Liver (tissue), 9 donors: Measurements from ENCODE around the gene NDUFV2. TPM values are rescaled to one million over a fixed set of nuclear protein-coding genes. Genes with fewer than 3 reads are reported as not detected.

Source experiments
- DNase-seq: peaks from one replicate; pipeline ENCODE4 v3.0.0-alpha.2; 2017; ENCODE audit warnings: low spot score
- H3K27ac ChIP-seq, 2 donors: one replicate each; pipeline ENCODE4 v1.7.0; 2013; ENCODE audit warnings: inconsistent platforms in 2 of 2, low read length in 2 of 2, control low read depth in 1 of 2, low read depth in 1 of 2, mild to moderate bottlenecking in 1 of 2
- H3K27me3 ChIP-seq, 4 donors: one replicate each; pipeline versions ENCODE4 v1.6.1 to v1.7.0; 2013; ENCODE audit warnings: low read length in 3 of 4, inconsistent platforms in 1 of 4, mild to moderate bottlenecking in 1 of 4, moderate library complexity in 1 of 4; ENCODE audit not compliant: control insufficient read depth in 4 of 4, insufficient read depth in 4 of 4
- H3K36me3 ChIP-seq, 4 donors: one replicate each; pipeline versions ENCODE4 v1.6.1 to v1.7.0; 2013; ENCODE audit warnings: low read length in 3 of 4, mild to moderate bottlenecking in 3 of 4, low read depth in 1 of 4, moderate library complexity in 1 of 4; ENCODE audit not compliant: control insufficient read depth in 4 of 4, insufficient read depth in 3 of 4
- H3K4me1 ChIP-seq, 4 donors: one replicate each; pipeline versions ENCODE4 v1.6.1 to v1.7.0; 2013; ENCODE audit warnings: low read length in 3 of 4, mild to moderate bottlenecking in 3 of 4, moderate library complexity in 1 of 4; ENCODE audit not compliant: control insufficient read depth in 4 of 4, insufficient read depth in 4 of 4
- H3K4me3 ChIP-seq, 3 donors: one replicate each; pipeline versions ENCODE4 v1.6.1 to v1.7.0; 2013; ENCODE audit warnings: low read length in 3 of 3, control low read depth in 1 of 3, low read depth in 1 of 3, mild to moderate bottlenecking in 1 of 3
- H3K9ac ChIP-seq, 2 donors: one replicate each; pipeline ENCODE4 v1.7.0; 2013; ENCODE audit warnings: low read length in 2 of 2, mild to moderate bottlenecking in 2 of 2, moderate library complexity in 2 of 2, control low read depth in 1 of 2, low read depth in 1 of 2
- H3K9me3 ChIP-seq, 4 donors: one replicate each; pipeline versions ENCODE4 v1.6.1 to v1.7.0; 2013; ENCODE audit warnings: low read length in 3 of 4; ENCODE audit not compliant: control insufficient read depth in 4 of 4
- ATF3 ChIP-seq: IDR thresholded peaks from 2 replicates; pipeline ENCODE4 v1.6.1; 2016; ENCODE audit warnings: antibody characterized with exemption
- CTCF ChIP-seq: fragments of 150-350 bp; IDR thresholded peaks from 2 replicates; pipeline ENCODE4 v1.5.1; 2017; ENCODE audit warnings: improper control_type of control experiment, low read depth, low read length; ENCODE audit not compliant: missing input control
- FOXA1 ChIP-seq: IDR thresholded peaks from 2 replicates; pipeline ENCODE4 v1.6.1; 2016; ENCODE audit warnings: antibody characterized with exemption
- FOXA2 ChIP-seq: IDR thresholded peaks from 2 replicates; pipeline ENCODE4 v1.6.1; 2016; ENCODE audit warnings: antibody characterized with exemption
- GABPA ChIP-seq, 2 donors: IDR thresholded peaks in 1 of 2; conservative IDR thresholded peaks in 1 of 2; 2 replicates each; pipeline ENCODE4 v1.6.1; 2016; ENCODE audit warnings: antibody characterized with exemption in 2 of 2, mild to moderate bottlenecking in 1 of 2, moderate library complexity in 1 of 2
- HNF4A ChIP-seq, 2 donors: conservative IDR thresholded peaks; 2 replicates each; pipeline ENCODE4 v1.6.1; 2016; ENCODE audit warnings: antibody characterized with exemption in 2 of 2, mild to moderate bottlenecking in 2 of 2
- HNF4G ChIP-seq: IDR thresholded peaks from 2 replicates; pipeline ENCODE4 v1.6.1; 2016; ENCODE audit warnings: antibody characterized with exemption
- JUND ChIP-seq, 2 donors: IDR thresholded peaks; 2 replicates each; pipeline ENCODE4 v1.6.1; 2016; ENCODE audit warnings: antibody characterized with exemption in 2 of 2
- MAX ChIP-seq: IDR thresholded peaks from 2 replicates; pipeline ENCODE4 v1.6.1; 2016; ENCODE audit warnings: antibody characterized with exemption
- NR2F2 ChIP-seq: IDR thresholded peaks from 2 replicates; pipeline ENCODE4 v1.6.1; 2016; ENCODE audit warnings: antibody characterized with exemption
- REST ChIP-seq: IDR thresholded peaks from 2 replicates; pipeline ENCODE4 v1.6.1; 2016; ENCODE audit warnings: antibody characterized with exemption, mild to moderate bottlenecking
- RXRA ChIP-seq, 2 donors: IDR thresholded peaks; 2 replicates each; pipeline ENCODE4 v1.6.1; 2017 to 2018; ENCODE audit warnings: antibody characterized with exemption in 2 of 2, mild to moderate bottlenecking in 1 of 2
- SP1 ChIP-seq: IDR thresholded peaks from 2 replicates; pipeline ENCODE4 v1.6.1; 2018; ENCODE audit warnings: antibody characterized with exemption, mild to moderate bottlenecking
- YY1 ChIP-seq: IDR thresholded peaks from 2 replicates; pipeline ENCODE4 v1.6.1; 2016; ENCODE audit warnings: antibody characterized with exemption, mild to moderate bottlenecking
- WGBS: extraction: QIAGEN DNeasy Blood & Tissue Kit; methylation state at CpG from one replicate; pipeline ENCODE4 v1.1.7; 2013; 5-methylcytosine and 5-hydroxymethylcytosine counted together
- polyA plus RNA-seq, 2 donors: library from polyadenylated mRNA; stranded (reverse) in 1 of 2; unstranded in 1 of 2; fragments of 200-250 nt in 1 of 2; fragments of >200 nt in 1 of 2; fragmentation: Nextera tagmentation in 1 of 2; extraction: Ambion mirVana in 1 of 2; gene quantifications; one replicate each; pipeline versions ENCODE4 v1.2.1 to v1.2.3, GENCODE V29; 2013 to 2015
- total RNA-seq, 2 donors: library from RNA; depleted of rRNA; stranded (reverse); fragments of >200 nt; gene quantifications; one replicate each; pipeline ENCODE4 v1.2.3, GENCODE V29; 2014
- donor health status: healthy.
- donor health status: healthy.
- donor health status: healthy.
- donor health status: healthy.
- donor health status: healthy.

Gene NDUFV2
- total and polyA plus RNA-seq, 4 donors, result 74.5 to 415 (median 185) TPM

- TF ChIP-seq REST (no peak), GABPA (IDR thresholded peaks at IDR 0.05 in 1 of 2, conservative IDR thresholded peaks at IDR 0.05 in 1 of 2) (no peak), JUND (IDR thresholded peaks at IDR 0.05) (no peak), HNF4A (conservative IDR thresholded peaks at IDR 0.05) (no peak), YY1 (no peak), FOXA2 (no peak), FOXA1 (no peak), HNF4G (no peak), MAX (no peak), CTCF (no peak), ATF3 (no peak)
- H3K9me3 ChIP-seq, result no peaks in the 10 kb centered on the region
- peaks cover 0 to 2% (median 0%) of the 10 kb centered on the region in 4 donors for H3K4me1 ChIP-seq
- no peak overlapping the region for H3K27ac ChIP-seq
- H3K4me3 ChIP-seq, result no peak overlapping the region
- 88% methylated on average over 4 of the region's 4 CpGs for WGBS
- no peak overlapping the region for H3K9ac ChIP-seq
- no peaks in the 10 kb centered on the region for H3K36me3 ChIP-seq
- no peak for DNase-seq
- no peaks in the 10 kb centered on the region for H3K27me3 ChIP-seq
These were observed 20.6 kb upstream of the NDUFV2 start for GRCh38 chr18:9081940-9082339.

- peaks cover 0 to 2% (median 0%) of the 10 kb centered on the region in 4 donors for H3K4me1 ChIP-seq
- H3K27me3 ChIP-seq, result no peaks in the 10 kb centered on the region
- TF ChIP-seq FOXA1 (no peak), SP1 (no peak), ATF3 (no peak), RXRA (IDR thresholded peaks at IDR 0.05) (no peak), CTCF (no peak), REST (no peak), MAX (no peak), NR2F2 (no peak)
- H3K9ac ChIP-seq, result no peak overlapping the region
- no peak overlapping the region for H3K4me3 ChIP-seq
- 79% methylated on average over 5 of the region's 5 CpGs for WGBS
- no peak for DNase-seq
- no peaks in the 10 kb centered on the region for H3K36me3 ChIP-seq
- H3K27ac ChIP-seq, result no peak overlapping the region
- no peaks in the 10 kb centered on the region for H3K9me3 ChIP-seq
These were observed 19.6 kb upstream of the NDUFV2 start for GRCh38 chr18:9082711-9083510.
